Measurements from ENCODE around the gene DNAJC4. TPM values are rescaled to one million over a fixed set of nuclear protein-coding genes. Genes with fewer than 3 reads are reported as not detected.

The DNAJC4 gene
- total and polyA plus RNA-seq, 9 of the 15 experiments (the other 6 are each of a cell fraction or from before 2014, with no cell fraction given): 4.0 to 32.6 (median 19.9) TPM

- TF ChIP-seq ATF2 (CRISPR knock-in tag; IDR thresholded peaks at IDR 0.05): no peak
- no peak for TF ChIP-seq CEBPZ (IDR thresholded peaks at IDR 0.05; ENCODE audit: borderline replicate concordance, low read depth, low read length)
- no peak for TF ChIP-seq NR4A1 (CRISPR knock-in tag; IDR thresholded peaks at IDR 0.05)
- no peak for TF ChIP-seq NR4A1 (tag; IDR thresholded peaks at IDR 0.05)
- TF ChIP-seq MAX (CRISPR knock-in tag; IDR thresholded peaks at IDR 0.05): no peak
- TF ChIP-seq PHB (CRISPR knock-in tag; IDR thresholded peaks at IDR 0.05): no peak
- TF ChIP-seq MTA2 (IDR thresholded peaks at IDR 0.05; ENCODE audit: low read depth): no peak
- no peak for TF ChIP-seq ZBTB43 (CRISPR knock-in tag; IDR thresholded peaks at IDR 0.05)
- no peak for TF ChIP-seq NFE2L1 (tag; IDR thresholded peaks at IDR 0.05; ENCODE audit: borderline replicate concordance, low read depth)
- no peak for TF ChIP-seq XRCC3 (IDR thresholded peaks at IDR 0.05)
- TF ChIP-seq SMAD4 (CRISPR knock-in tag; conservative IDR thresholded peaks at IDR 0.05): no peak
- TF ChIP-seq ILF3 (IDR thresholded peaks at IDR 0.05; ENCODE audit: borderline replicate concordance): no peak
- TF ChIP-seq POU5F1 (IDR thresholded peaks at IDR 0.05; ENCODE audit: borderline replicate concordance, low read depth, low read length, partially characterized antibody): no peak
- TF ChIP-seq E2F4 (CRISPR knock-in tag; IDR thresholded peaks at IDR 0.05; ENCODE audit: low read depth): no peak
- TF ChIP-seq ZNF134 (CRISPR knock-in tag; conservative IDR thresholded peaks at IDR 0.05): no peak
- no peak for TF ChIP-seq PRMT5 (CRISPR knock-in tag; IDR thresholded peaks at IDR 0.05)
- no peak; the same call in 1 of the 2 replicates for TF ChIP-seq ZNF263 (CRISPR knock-in tag; IDR thresholded peaks at IDR 0.05; ENCODE audit: borderline replicate concordance)
- no peak for TF ChIP-seq TOE1 (IDR thresholded peaks at IDR 0.05; ENCODE audit: borderline replicate concordance)
- TF ChIP-seq TOE1 (CRISPR knock-in tag; IDR thresholded peaks at IDR 0.05; ENCODE audit: borderline replicate concordance, low read depth): no peak
- 0 out of 2 replicates have a peak, but pooled peaks have one; percentile 7 for TF ChIP-seq LARP7 (IDR thresholded peaks at IDR 0.05)
- TF ChIP-seq RBBP5 (IDR thresholded peaks at IDR 0.05; ENCODE audit: borderline replicate concordance, insufficient read depth, low read length, poor library complexity, severe bottlenecking): no peak
- TF ChIP-seq NBN (IDR thresholded peaks at IDR 0.05; ENCODE audit: low read depth): no peak
Observed at GRCh38 chr11:64204464-64204989, 25.8 kb upstream of the DNAJC4 start (continued).
